K562 (cell line): ENCODE measurements around the gene SLC22A3. TPM values are rescaled to one million over a fixed set of nuclear protein-coding genes. Genes with fewer than 3 reads are reported as not detected.

Experiments used
- ATAC-seq: fragments of 200-7000 bp; cut with Tn5 transposase; 3 replicates; pipeline ENCODE4 v1.9.1; 2020; ENCODE audit warnings: moderate library complexity
- BruUV-seq: library from RNA; stranded (reverse); fragments of 400-500 nt; replicated peaks from 2 replicates; lab custom pipeline; 2021; lab: Mats Ljungman, UMichigan
- CTCF ChIA-PET: fragments of 300-600 bp; formaldehyde crosslinking; extraction: SDS; loops from one replicate; lab custom pipeline; 2021; ENCODE audit warnings: low intra/inter-chr PET ratio; lab: Yijun Ruan, JAX
- POLR2A ChIA-PET: fragments of 300-600, 350-650 bp; sonication (Branson Sonifier 250); formaldehyde crosslinking; extraction: SDS; loops from one replicate; lab custom pipeline; 2021; ENCODE audit warnings: antibody characterized with exemption, inconsistent platforms; lab: Yijun Ruan, JAX
- DNase-seq, 4 experiments: peaks; one replicate each; pipeline versions ENCODE4 v3.0.0 to v3.0.0-alpha.2; 2011 to 2018; ENCODE audit warnings: low spot score in 3 of 4, mixed read lengths in 3 of 4; ENCODE audit errors: extremely low read depth in 1 of 4
- FAIRE-seq: peaks from 2 replicates; lab custom pipeline; 2011; peaks lifted over from hg19 to GRCh38; lab: Jason Lieb, UNC
- H2AFZ ChIP-seq: 2 replicates; pipeline ENCODE4 v1.6.0; 2011; ENCODE audit warnings: low read depth, low read length, control low read depth, inconsistent platforms
- H3K27ac ChIP-seq: fragments of 200-600 bp; 3 replicates; pipeline ENCODE4 v1.8.0; 2011; ENCODE audit warnings: low read depth, mild to moderate bottlenecking, control low read depth, inconsistent platforms, low read length, moderate library complexity, mixed read lengths; ENCODE audit errors: extremely low read depth
- H3K27me3 ChIP-seq, 2 experiments: fragments of 300-600 bp in 1 of 2; 2 replicates in 1 of 2; 3 replicates in 1 of 2; pipeline versions ENCODE4 v1.6.0 to v1.8.0; 2011; ENCODE audit warnings: inconsistent platforms in 2 of 2, low read length in 2 of 2, mild to moderate bottlenecking in 1 of 2, mixed read lengths in 1 of 2, moderate library complexity in 1 of 2; ENCODE audit not compliant: control insufficient read depth in 2 of 2, insufficient read depth in 2 of 2
- H3K36me3 ChIP-seq: fragments of 300-600 bp; 3 replicates; pipeline ENCODE4 v1.8.0; 2011; ENCODE audit warnings: mild to moderate bottlenecking, low read length, inconsistent platforms; ENCODE audit not compliant: control insufficient read depth, insufficient read depth
- H3K4me1 ChIP-seq, 2 experiments: fragments of 200-600 bp in 1 of 2; replicated peaks in 1 of 2; 2 replicates in 1 of 2; 3 replicates in 1 of 2; pipeline versions ENCODE4 v1.5.1 to v1.8.0; 2011; ENCODE audit warnings: inconsistent platforms in 2 of 2, low read length in 2 of 2, mild to moderate bottlenecking in 1 of 2, mixed read lengths in 1 of 2, moderate library complexity in 1 of 2; ENCODE audit not compliant: control insufficient read depth in 2 of 2, insufficient read depth in 2 of 2
- H3K4me2 ChIP-seq: 2 replicates; pipeline ENCODE4 v1.6.1; 2011; ENCODE audit warnings: low read length, control low read depth, inconsistent platforms, mixed read lengths; ENCODE audit not compliant: insufficient read depth
- H3K4me3 ChIP-seq: fragments of 200-600 bp; sonication (generic), shearing (Covaris generic); 2 replicates; pipeline ENCODE4 v1.5.1; 2016; ENCODE audit warnings: control low read depth, inconsistent platforms
- H3K79me2 ChIP-seq: fragments of 200-600 bp; 3 replicates; pipeline ENCODE4 v1.8.0; 2011; ENCODE audit warnings: low read length, inconsistent platforms; ENCODE audit not compliant: control insufficient read depth, insufficient read depth
- H3K9ac ChIP-seq, 2 experiments: 2 replicates each; pipeline versions ENCODE4 v1.6.0 to v1.6.1; 2011; ENCODE audit warnings: low read depth in 2 of 2, low read length in 2 of 2, control low read depth in 1 of 2, inconsistent platforms in 1 of 2, mild to moderate bottlenecking in 1 of 2, mixed read lengths in 1 of 2; ENCODE audit not compliant: insufficient read depth in 1 of 2
- H3K9me1 ChIP-seq: one replicate; pipeline ENCODE4 v1.6.0; 2011; ENCODE audit warnings: inconsistent platforms, mild to moderate bottlenecking, low read length, moderate library complexity; ENCODE audit not compliant: control insufficient read depth, insufficient read depth
- H3K9me3 ChIP-seq: replicated peaks from 2 replicates; pipeline ENCODE4 v1.5.1; 2011; ENCODE audit warnings: low read depth, low read length, inconsistent platforms; ENCODE audit not compliant: control insufficient read depth, insufficient read depth
- H4K20me1 ChIP-seq: replicated peaks from 2 replicates; pipeline ENCODE4 v1.6.1; 2011; ENCODE audit warnings: low read length, inconsistent platforms, mixed read lengths; ENCODE audit not compliant: control insufficient read depth, insufficient read depth
- ARHGAP35 ChIP-seq: fragments of 450-650 bp; IDR thresholded peaks from 2 replicates; pipeline ENCODE4 v1.6.1; 2018; ENCODE audit not compliant: partially characterized antibody
- GATAD2A ChIP-seq: fragments of 450-650 bp; IDR thresholded peaks from 2 replicates; pipeline ENCODE4 v1.6.1; 2017
- NCOA1 ChIP-seq: fragments of 450-650 bp; IDR thresholded peaks from 2 replicates; pipeline ENCODE4 v1.6.1; 2016; ENCODE audit warnings: low read depth
- NFE2 ChIP-seq: IDR thresholded peaks from 2 replicates; pipeline ENCODE4 v1.6.1; 2014; ENCODE audit warnings: antibody characterized with exemption, low read depth
- ZNF589 ChIP-seq: fragments of 200-800 bp; sonication (Bioruptor generic); IDR thresholded peaks from 2 replicates; pipeline ENCODE4 v1.6.1; 2016; ENCODE audit warnings: low read depth, missing genetic modification characterization, missing compliant biosample characterization
- ZNF699 ChIP-seq: fragments of 250-450 bp; sonication (Bioruptor Pico); IDR thresholded peaks from 2 replicates; pipeline ENCODE4 v1.8.0; 2021; ENCODE audit warnings: mild to moderate bottlenecking, moderate library complexity; ENCODE audit not compliant: insufficient replicate concordance
- WGBS: fragments of 100-300 bp; shearing (Covaris generic); methylation state at CpG from one replicate; pipeline ENCODE4 v1.1.6; 2016; ENCODE audit warnings: low coverage, mixed read lengths; ENCODE audit not compliant: insufficient coverage; ENCODE audit errors: missing lambda C conversion rate; 5-methylcytosine and 5-hydroxymethylcytosine counted together
- in situ Hi-C: fragments of 300-500 bp; cut with MboI; formaldehyde crosslinking; loops from 4 replicates; pipeline ENCODE4 v1.15.0; 2018; ENCODE audit warnings: inconsistent platforms, mixed read lengths
- intact Hi-C: fragments of 100-400 bp; cut with micrococcal nuclease; formaldehyde crosslinking; loops from 2 replicates; pipeline ENCODE4 v1.14.2; 2022
- polyA plus RNA-seq, 8 experiments: library from polyadenylated mRNA; depleted of rRNA in 4 of 8; stranded (reverse) in 5 of 8; unstranded in 3 of 8; fragments of >200 nt; fragmentation: Nextera tagmentation in 2 of 8; fragmentation: Illumina TruSeq in 1 of 8; extraction: Ambion mirVana in 2 of 8; extraction: Trizol in 1 of 8; gene quantifications; 2 replicates each; pipeline versions ENCODE4 v1.2.1 to v1.2.3, GENCODE V29; 2011 to 2014; ENCODE audit warnings: inconsistent platforms in 1 of 8, missing spikeins in 1 of 8
- total RNA-seq, 7 experiments: library from RNA; depleted of rRNA in 6 of 7; stranded (reverse); fragments of >200 nt in 6 of 7; fragmentation: Illumina TruSeq in 2 of 7; extraction: Trizol in 2 of 7; gene quantifications; 2 replicates each; pipeline versions ENCODE4 v1.2.1 to v1.2.3, GENCODE V29; 2011 to 2021; ENCODE audit warnings: low replicate concordance in 1 of 7
- TF ChIP-seq, protein P1 (sequence below): fragments of 250-450 bp; sonication (Bioruptor Pico); IDR thresholded peaks from 2 replicates; pipeline ENCODE4 v1.4.0; 2020; ENCODE audit warnings: borderline replicate concordance
- TF ChIP-seq, protein P2 (sequence below): sonication (generic); formaldehyde crosslinking; IDR thresholded peaks from 2 replicates; pipeline ENCODE4 v1.8.0; 2022; ENCODE audit warnings: mild to moderate bottlenecking, missing genetic modification reagents, borderline replicate concordance

The SLC22A3 gene
- total and polyA plus RNA-seq, 9 of the 15 experiments (the other 6 are each of a cell fraction or from before 2014, with no cell fraction given), result not detected

DNA sequence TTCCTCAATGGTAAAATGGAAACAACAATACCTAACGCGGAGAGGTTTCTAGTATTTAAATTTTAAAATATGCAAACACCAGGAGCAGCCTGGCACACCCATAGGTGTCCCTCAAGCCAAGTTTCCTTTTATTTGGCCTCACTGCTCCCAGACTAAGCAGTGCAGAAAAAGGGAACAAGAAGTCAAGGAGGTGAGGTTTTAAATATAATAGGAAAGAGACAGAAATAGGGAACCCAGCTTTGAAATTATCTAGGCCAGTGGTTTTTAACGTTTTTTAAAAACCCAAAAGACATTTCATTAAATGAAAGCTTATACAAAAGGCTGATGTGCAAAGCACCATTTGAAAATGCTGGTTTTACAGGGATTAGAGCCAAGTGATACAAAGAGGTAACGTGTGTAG, 109.6 kb downstream of the SLC22A3 start:
- no peak for DNase-seq
- no peak overlapping the region for H2AFZ ChIP-seq
- no peaks in the 10 kb centered on the region for H3K9me3 ChIP-seq
- no peaks in the 10 kb centered on the region; the same call in 1 of the 2 replicates for H4K20me1 ChIP-seq
- H3K4me1 ChIP-seq, result no peaks in the 10 kb centered on the region; a peak in 1 of 5 replicates
- H3K4me2 ChIP-seq, result no peak overlapping the region
- no peaks in the 10 kb centered on the region for H3K9me1 ChIP-seq
- H3K9ac ChIP-seq, result no peak overlapping the region
- POLR2A ChIA-PET, result interaction anchor here (0.6 kb wide), 1 partner anchor 202 kb away, joined by 3 read pairs; no protein-coding TSS in a partner anchor
- in situ Hi-C loops (loop anchor here (5.0 to 10.0 kb wide), 2 partner anchors 316 to 593 kb away; no protein-coding TSS in a partner anchor), intact Hi-C loops (loop anchor here (5.0 to 10.0 kb wide), 2 partner anchors 193 to 371 kb away; no protein-coding TSS in a partner anchor)
- H3K36me3 ChIP-seq, result no peaks in the 10 kb centered on the region
- CTCF ChIA-PET, result no interaction called here
- WGBS, result 0% methylated on average over 4 of the region's 4 CpGs
- H3K27me3 ChIP-seq, result peaks cover 6 to 15% of the 10 kb centered on the region in 2 experiments; a peak in 4 of 5 replicates
- no peak for ATAC-seq
- TF ChIP-seq ZNF699 (CRISPR knock-in tag), result no peak
- no peak for TF ChIP-seq ARHGAP35
- TF ChIP-seq NFE2, result no peak
- TF ChIP-seq GATAD2A, result no peak
- TF ChIP-seq NCOA1, result no peak
- no peak for TF ChIP-seq ZNF589 (CRISPR knock-in tag)
- TF ChIP-seq, protein P1, sequence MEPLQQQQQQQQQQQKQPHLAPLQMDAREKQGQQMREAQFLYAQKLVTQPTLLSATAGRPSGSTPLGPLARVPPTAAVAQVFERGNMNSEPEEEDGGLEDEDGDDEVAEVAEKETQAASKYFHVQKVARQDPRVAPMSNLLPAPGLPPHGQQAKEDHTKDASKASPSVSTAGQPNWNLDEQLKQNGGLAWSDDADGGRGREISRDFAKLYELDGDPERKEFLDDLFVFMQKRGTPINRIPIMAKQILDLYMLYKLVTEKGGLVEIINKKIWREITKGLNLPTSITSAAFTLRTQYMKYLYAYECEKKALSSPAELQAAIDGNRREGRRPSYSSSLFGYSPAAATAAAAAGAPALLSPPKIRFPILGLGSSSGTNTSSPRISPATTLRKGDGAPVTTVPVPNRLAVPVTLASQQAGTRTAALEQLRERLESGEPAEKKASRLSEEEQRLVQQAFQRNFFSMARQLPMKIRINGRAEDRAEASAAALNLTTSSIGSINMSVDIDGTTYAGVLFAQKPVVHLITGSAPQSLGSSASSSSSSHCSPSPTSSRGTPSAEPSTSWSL (CRISPR knock-in tag), result no peak
- TF ChIP-seq, protein P2, sequence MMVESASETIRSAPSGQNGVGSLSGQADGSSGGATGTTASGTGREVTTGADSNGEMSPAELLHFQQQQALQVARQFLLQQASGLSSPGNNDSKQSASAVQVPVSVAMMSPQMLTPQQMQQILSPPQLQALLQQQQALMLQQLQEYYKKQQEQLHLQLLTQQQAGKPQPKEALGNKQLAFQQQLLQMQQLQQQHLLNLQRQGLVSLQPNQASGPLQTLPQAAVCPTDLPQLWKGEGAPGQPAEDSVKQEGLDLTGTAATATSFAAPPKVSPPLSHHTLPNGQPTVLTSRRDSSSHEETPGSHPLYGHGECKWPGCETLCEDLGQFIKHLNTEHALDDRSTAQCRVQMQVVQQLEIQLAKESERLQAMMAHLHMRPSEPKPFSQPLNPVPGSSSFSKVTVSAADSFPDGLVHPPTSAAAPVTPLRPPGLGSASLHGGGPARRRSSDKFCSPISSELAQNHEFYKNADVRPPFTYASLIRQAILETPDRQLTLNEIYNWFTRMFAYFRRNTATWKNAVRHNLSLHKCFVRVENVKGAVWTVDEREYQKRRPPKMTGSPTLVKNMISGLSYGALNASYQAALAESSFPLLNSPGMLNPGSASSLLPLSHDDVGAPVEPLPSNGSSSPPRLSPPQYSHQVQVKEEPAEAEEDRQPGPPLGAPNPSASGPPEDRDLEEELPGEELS, result no peak
- H3K79me2 ChIP-seq, result no peaks in the 10 kb centered on the region
- H3K4me3 ChIP-seq, result no peak overlapping the region
- no peak for FAIRE-seq
- H3K27ac ChIP-seq, result no peak overlapping the region
- no TSS peak for BruUV-seq
